Activated naive CD8-positive, alpha-beta T cell (primary cell): ENCODE measurements around the gene MX1.

Experiments
- H3K27ac Mint-ChIP-seq: one replicate; pipeline ENCODE4 v1.8.0; 2021; ENCODE audit warnings: mixed read lengths
- H3K27me3 Mint-ChIP-seq: one replicate; pipeline ENCODE4 v1.8.0; 2021; ENCODE audit warnings: mixed read lengths
- H3K36me3 Mint-ChIP-seq: one replicate; pipeline ENCODE4 v1.8.0; 2021; ENCODE audit warnings: mixed read lengths
- H3K4me1 Mint-ChIP-seq: one replicate; pipeline ENCODE4 v1.8.0; 2021; ENCODE audit warnings: low read depth, mixed read lengths
- H3K4me3 Mint-ChIP-seq: one replicate; pipeline ENCODE4 v1.8.0; 2021; ENCODE audit warnings: mild to moderate bottlenecking, mixed read lengths
- H3K9me3 Mint-ChIP-seq: one replicate; pipeline ENCODE4 v1.8.0; 2021; ENCODE audit warnings: low read depth, mixed read lengths

Gene MX1, protein sequence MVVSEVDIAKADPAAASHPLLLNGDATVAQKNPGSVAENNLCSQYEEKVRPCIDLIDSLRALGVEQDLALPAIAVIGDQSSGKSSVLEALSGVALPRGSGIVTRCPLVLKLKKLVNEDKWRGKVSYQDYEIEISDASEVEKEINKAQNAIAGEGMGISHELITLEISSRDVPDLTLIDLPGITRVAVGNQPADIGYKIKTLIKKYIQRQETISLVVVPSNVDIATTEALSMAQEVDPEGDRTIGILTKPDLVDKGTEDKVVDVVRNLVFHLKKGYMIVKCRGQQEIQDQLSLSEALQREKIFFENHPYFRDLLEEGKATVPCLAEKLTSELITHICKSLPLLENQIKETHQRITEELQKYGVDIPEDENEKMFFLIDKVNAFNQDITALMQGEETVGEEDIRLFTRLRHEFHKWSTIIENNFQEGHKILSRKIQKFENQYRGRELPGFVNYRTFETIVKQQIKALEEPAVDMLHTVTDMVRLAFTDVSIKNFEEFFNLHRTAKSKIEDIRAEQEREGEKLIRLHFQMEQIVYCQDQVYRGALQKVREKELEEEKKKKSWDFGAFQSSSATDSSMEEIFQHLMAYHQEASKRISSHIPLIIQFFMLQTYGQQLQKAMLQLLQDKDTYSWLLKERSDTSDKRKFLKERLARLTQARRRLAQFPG

DNA sequence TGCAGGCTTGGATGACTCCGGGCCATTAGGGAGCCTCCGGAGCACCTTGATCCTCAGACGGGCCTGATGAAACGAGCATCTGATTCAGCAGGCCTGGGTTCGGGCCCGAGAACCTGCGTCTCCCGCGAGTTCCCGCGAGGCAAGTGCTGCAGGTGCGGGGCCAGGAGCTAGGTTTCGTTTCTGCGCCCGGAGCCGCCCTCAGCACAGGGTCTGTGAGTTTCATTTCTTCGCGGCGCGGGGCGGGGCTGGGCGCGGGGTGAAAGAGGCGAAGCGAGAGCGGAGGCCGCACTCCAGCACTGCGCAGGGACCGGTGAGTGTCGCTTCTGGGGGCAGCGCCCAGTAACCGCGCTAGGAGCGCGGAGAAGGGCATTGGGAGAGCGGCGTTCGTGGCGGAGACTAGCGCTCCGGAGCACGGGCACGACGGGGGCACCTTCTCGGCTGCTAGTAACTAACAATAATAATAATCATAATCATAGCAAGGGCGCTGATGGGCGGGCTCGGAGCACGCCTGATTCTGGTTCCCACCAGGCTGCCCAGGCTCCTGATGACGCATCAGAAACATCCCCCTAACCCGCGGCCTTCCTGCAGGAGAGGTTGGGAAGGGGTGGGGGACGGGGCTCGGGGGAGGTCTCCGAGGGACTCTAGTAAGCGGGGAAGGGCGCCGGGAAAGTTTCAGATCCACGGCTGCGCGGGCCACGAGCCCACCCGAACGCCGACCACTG, at the start of gene MX1:
Gene MX1, plus strand, starts transcription at position 286 of the 722 bp plus-strand sequence. CDS start 5,832 bp downstream, outside the sequence.
- Mint-ChIP-seq H3K9me3 (no peaks in the 10 kb centered on the region), H3K36me3 (peaks cover 6% of the 10 kb centered on the region), H3K27me3 (no peaks in the 10 kb centered on the region), H3K4me1 (peaks cover 55% of the 10 kb centered on the region), H3K4me3 (peak within 1 kb of the TSS; percentile 92), H3K27ac (peak within 1 kb of the TSS; percentile 94)

GRCh38 chr21:41377715-41378114, 48.3 kb upstream of the MX1 start:
- H3K4me3 Mint-ChIP-seq, result no peak overlapping the region
- H3K36me3 Mint-ChIP-seq, result peaks cover 6% of the 10 kb centered on the region
- no peaks in the 10 kb centered on the region for H3K9me3 Mint-ChIP-seq
- H3K27me3 Mint-ChIP-seq, result no peaks in the 10 kb centered on the region
- no peak overlapping the region for H3K27ac Mint-ChIP-seq
- peaks cover 15% of the 10 kb centered on the region for H3K4me1 Mint-ChIP-seq

DNA sequence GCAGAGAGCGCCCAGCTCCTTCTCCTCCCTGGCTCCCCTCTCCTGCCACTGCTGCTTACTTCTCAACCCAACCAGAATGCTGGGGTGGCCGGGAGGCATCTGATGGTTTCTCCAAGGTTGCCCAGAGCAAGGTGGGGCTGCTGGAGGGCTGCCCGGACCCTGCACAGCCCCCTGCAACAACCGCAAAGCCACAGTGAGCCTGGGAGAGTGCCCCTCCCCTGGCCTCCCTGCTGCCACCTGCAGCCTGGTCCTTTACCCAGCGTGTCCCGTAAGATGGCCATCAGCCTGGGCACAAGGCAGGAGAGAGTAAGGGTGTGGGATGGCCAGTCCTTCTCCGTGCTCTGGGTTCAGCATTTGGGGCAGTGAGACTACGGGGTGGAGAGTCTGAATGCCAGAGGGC, 47.2 kb upstream of the MX1 start:
- H3K27ac Mint-ChIP-seq, result no peak overlapping the region
- H3K27me3 Mint-ChIP-seq, result no peaks in the 10 kb centered on the region
- H3K9me3 Mint-ChIP-seq, result no peaks in the 10 kb centered on the region
- no peak overlapping the region for H3K4me3 Mint-ChIP-seq
- peaks cover 6% of the 10 kb centered on the region for H3K36me3 Mint-ChIP-seq
- H3K4me1 Mint-ChIP-seq, result peaks cover 11% of the 10 kb centered on the region

DNA sequence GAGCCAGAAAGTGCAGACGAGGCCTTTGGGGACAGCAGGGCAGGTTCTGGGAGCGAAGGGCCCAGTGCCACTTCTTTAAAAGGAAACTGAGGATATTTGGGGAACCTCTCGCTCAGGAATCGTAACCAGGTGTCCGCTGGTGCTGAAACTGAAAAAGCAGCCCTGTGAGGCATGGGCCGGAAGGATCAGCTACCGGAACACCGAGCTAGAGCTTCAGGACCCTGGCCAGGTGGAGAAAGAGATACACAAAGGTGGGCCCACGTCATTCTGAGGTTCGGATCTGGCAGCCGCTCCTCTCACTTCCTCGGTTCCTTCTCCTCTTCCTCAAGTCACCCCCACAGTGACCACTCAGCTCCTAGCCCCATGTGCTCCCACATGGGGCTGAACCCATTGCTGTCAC, 46.1 kb upstream of the MX1 start:
- H3K4me1 Mint-ChIP-seq, result peaks cover 8% of the 10 kb centered on the region
- no peaks in the 10 kb centered on the region for H3K27me3 Mint-ChIP-seq
- H3K4me3 Mint-ChIP-seq, result no peak overlapping the region
- H3K36me3 Mint-ChIP-seq, result peaks cover 6% of the 10 kb centered on the region
- H3K27ac Mint-ChIP-seq, result no peak overlapping the region
- no peaks in the 10 kb centered on the region for H3K9me3 Mint-ChIP-seq

- Mint-ChIP-seq H3K27me3 (no peaks in the 10 kb centered on the region), H3K27ac (no peak overlapping the region), H3K9me3 (no peaks in the 10 kb centered on the region), H3K4me1 (peaks cover 2% of the 10 kb centered on the region), H3K4me3 (no peak overlapping the region), H3K36me3 (peaks cover 9% of the 10 kb centered on the region)
Measured at GRCh38 chr21:41381731-41382130, 44.3 kb upstream of the MX1 start.

GRCh38 chr21:41387042-41387819, 38.8 kb upstream of the MX1 start:
- Mint-ChIP-seq H3K4me1 (no peaks in the 10 kb centered on the region), H3K36me3 (peaks cover 13% of the 10 kb centered on the region), H3K27me3 (no peaks in the 10 kb centered on the region), H3K9me3 (no peaks in the 10 kb centered on the region), H3K27ac (no peak overlapping the region), H3K4me3 (no peak overlapping the region)

- H3K4me1 Mint-ChIP-seq, result no peaks in the 10 kb centered on the region
Measured at GRCh38 chr21:41387824-41388223, 38.2 kb upstream of the MX1 start.

DNA sequence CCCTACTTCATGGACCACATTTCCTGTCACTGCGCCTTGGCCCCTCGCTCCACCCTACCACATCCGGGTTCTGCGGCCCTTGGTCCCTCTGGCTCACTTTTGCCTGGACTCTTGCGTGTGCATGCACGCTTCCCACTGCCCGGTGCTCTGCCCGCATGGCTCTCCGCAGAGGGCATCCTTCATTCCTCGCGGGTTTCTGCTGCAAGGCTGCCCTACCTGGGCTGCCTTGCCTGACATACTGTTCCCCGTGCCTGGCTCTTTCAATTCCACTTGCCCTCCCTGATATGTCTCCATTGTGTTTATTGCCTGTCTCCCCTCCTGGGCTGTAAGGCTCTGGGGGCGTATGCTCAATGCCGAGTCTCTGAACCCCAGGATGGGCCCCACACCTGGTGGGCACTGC, 37.8 kb upstream of the MX1 start:
- H3K36me3 Mint-ChIP-seq, result peaks cover 15% of the 10 kb centered on the region
- no peak overlapping the region for H3K4me3 Mint-ChIP-seq
- H3K9me3 Mint-ChIP-seq, result no peaks in the 10 kb centered on the region
- H3K27ac Mint-ChIP-seq, result peak overlapping the region; percentile 18
- H3K4me1 Mint-ChIP-seq, result no peaks in the 10 kb centered on the region
- no peaks in the 10 kb centered on the region for H3K27me3 Mint-ChIP-seq

More at GRCh38 chr21:41387824-41388223, 38.2 kb upstream of the MX1 start:
- Mint-ChIP-seq H3K36me3 (peaks cover 13% of the 10 kb centered on the region), H3K4me3 (no peak overlapping the region), H3K9me3 (no peaks in the 10 kb centered on the region), H3K27ac (no peak overlapping the region), H3K27me3 (no peaks in the 10 kb centered on the region)

DNA sequence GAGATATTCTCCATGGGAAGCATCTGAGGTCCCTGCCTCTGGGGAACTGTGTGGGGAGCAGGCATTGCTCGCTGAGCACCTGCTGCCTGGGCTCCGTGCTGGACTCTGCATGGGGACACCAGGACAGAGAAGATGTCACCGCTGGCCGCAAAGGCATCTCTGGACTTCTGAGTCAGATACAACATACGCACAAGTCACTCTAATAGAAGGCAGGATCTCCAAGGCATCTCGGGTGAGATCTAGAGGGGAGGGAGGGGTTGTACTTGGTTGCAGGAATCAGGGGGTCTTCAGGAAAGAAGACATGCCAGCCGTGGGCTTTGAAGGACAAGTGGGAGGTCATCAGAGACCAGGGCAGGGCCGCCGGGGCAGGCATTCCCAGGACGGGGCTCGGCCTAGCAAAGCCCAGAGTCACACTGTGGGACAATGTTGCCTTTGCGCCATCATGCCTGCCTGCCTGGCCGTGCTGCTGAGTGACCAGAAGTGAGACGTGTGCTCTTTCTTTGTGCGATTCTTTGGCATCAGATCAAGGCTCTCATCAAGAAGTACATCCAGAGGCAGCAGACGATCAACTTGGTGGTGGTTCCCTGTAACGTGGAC, 35.9 kb upstream of the MX1 start:
- peaks cover 18% of the 10 kb centered on the region for H3K36me3 Mint-ChIP-seq
- H3K27me3 Mint-ChIP-seq, result no peaks in the 10 kb centered on the region
- peak overlapping the region; percentile 11 for H3K27ac Mint-ChIP-seq
- H3K4me1 Mint-ChIP-seq, result no peaks in the 10 kb centered on the region
- no peak overlapping the region for H3K4me3 Mint-ChIP-seq
- H3K9me3 Mint-ChIP-seq, result no peaks in the 10 kb centered on the region

DNA sequence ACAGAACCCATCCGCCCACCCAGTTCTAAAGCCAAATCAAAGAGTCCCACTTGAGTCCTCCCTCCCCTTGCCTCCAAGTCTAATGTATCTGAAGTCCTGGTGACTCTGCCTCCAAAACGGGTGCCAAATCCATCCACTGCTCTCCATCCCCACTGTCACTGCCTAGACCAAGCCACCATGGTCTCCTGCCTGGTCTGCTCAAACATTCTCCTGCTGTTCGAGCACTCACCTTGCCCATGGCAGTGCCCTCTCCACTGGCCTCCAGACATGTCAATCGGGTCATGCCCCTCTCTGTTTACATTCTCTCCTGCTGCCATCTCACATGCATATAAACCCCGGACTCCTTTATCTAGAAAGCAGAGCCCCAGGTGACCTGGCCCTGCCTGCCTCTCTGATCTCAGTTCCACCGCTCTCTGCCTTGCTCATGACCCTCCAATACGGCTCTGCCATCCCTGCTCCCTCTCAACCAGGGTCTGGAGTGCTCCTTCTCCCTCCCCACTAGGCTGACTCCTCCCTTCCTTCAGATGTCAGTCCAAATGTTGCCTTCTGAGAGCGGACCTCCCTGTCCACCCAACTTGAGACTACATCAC, 32.1 kb upstream of the MX1 start:
- peak overlapping the region; percentile 37 for H3K27ac Mint-ChIP-seq
- H3K27me3 Mint-ChIP-seq, result no peaks in the 10 kb centered on the region
- H3K4me3 Mint-ChIP-seq, result no peak overlapping the region
- peaks cover 12% of the 10 kb centered on the region for H3K36me3 Mint-ChIP-seq
- H3K4me1 Mint-ChIP-seq, result no peaks in the 10 kb centered on the region
- no peaks in the 10 kb centered on the region for H3K9me3 Mint-ChIP-seq

GRCh38 chr21:41396558-41397075, 29.4 kb upstream of the MX1 start:
- Mint-ChIP-seq H3K36me3 (peaks cover 12% of the 10 kb centered on the region), H3K27ac (no peak overlapping the region), H3K4me1 (no peaks in the 10 kb centered on the region), H3K4me3 (no peak overlapping the region), H3K9me3 (no peaks in the 10 kb centered on the region), H3K27me3 (no peaks in the 10 kb centered on the region)

DNA sequence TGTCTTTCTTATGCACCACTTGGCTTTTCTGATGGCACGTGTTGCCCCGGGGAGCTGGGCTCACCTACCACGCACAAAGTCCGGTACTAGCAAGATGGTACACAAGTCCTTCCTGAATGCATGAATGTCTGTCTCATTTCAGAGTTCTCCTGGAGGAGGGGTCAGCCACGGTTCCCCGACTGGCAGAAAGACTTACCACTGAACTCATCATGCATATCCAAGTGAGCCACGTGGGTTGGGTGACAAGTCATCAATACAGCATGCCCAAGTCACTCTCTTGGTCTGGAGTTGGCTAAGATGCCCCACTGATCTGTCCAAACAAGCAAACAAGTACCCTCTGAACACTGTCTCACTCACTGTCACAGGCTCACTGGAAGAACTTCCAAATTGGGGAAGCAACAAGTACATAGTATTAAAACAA, 28.6 kb upstream of the MX1 start:
- H3K27me3 Mint-ChIP-seq, result no peaks in the 10 kb centered on the region
- H3K36me3 Mint-ChIP-seq, result peaks cover 12% of the 10 kb centered on the region
- no peak overlapping the region for H3K4me3 Mint-ChIP-seq
- H3K4me1 Mint-ChIP-seq, result no peaks in the 10 kb centered on the region
- H3K27ac Mint-ChIP-seq, result no peak overlapping the region
- H3K9me3 Mint-ChIP-seq, result no peaks in the 10 kb centered on the region

DNA sequence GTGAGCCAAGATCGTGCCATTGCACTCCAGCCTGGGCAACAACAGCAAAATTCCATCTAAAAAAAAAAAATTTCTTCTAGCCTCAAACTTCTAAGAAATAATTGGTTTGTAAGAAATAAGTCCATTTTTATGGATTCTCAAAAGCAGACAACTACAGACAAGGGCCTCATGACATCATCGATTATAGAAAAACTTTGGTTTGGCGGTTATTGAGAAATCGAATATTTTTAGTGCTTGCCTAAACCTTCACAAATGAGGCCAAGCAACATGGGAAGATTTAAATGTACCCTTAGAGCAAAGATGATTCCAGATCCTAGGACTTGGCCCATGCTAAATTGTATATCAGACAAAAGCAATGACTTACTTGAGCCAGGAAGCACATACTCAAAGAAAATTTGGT, 27.8 kb upstream of the MX1 start:
- H3K4me3 Mint-ChIP-seq, result no peak overlapping the region
- no peaks in the 10 kb centered on the region for H3K9me3 Mint-ChIP-seq
- no peak overlapping the region for H3K27ac Mint-ChIP-seq
- H3K27me3 Mint-ChIP-seq, result no peaks in the 10 kb centered on the region
- peaks cover 13% of the 10 kb centered on the region for H3K36me3 Mint-ChIP-seq
- no peaks in the 10 kb centered on the region for H3K4me1 Mint-ChIP-seq

- Mint-ChIP-seq H3K4me3 (no peak overlapping the region), H3K27ac (no peak overlapping the region), H3K9me3 (no peaks in the 10 kb centered on the region), H3K4me1 (no peaks in the 10 kb centered on the region), H3K36me3 (peaks cover 12% of the 10 kb centered on the region), H3K27me3 (no peaks in the 10 kb centered on the region)
Measured at GRCh38 chr21:41398831-41399230, 27.2 kb upstream of the MX1 start.
